H9 (cell line): ENCODE results near the gene S100A7A. TPM values are rescaled to one million over a fixed set of nuclear protein-coding genes. Genes with fewer than 3 reads are reported as not detected.
A peak's percentile ranks its signal among the peaks of the same experiment; 100 is the strongest.

Experiments
- DNase-seq: peaks from one replicate; pipeline ENCODE4 v3.0.0-alpha.2; 2017
- H2AFZ ChIP-seq: one replicate; pipeline ENCODE4 v1.6.1; 2013; ENCODE audit warnings: mild to moderate bottlenecking, low read length, control low read depth, moderate library complexity
- H2AK5ac ChIP-seq: 2 replicates; pipeline ENCODE4 v1.6.1; 2013; ENCODE audit warnings: low read length, control low read depth, mixed read lengths; ENCODE audit not compliant: insufficient read length
- H2BK120ac ChIP-seq: one replicate; pipeline ENCODE4 v1.6.1; 2013; ENCODE audit warnings: low read depth, mild to moderate bottlenecking, low read length, control low read depth, inconsistent platforms; ENCODE audit not compliant: poor library complexity, severe bottlenecking
- H2BK12ac ChIP-seq: 2 replicates; pipeline ENCODE4 v1.6.1; 2013; ENCODE audit warnings: low read length, control low read depth, mixed read lengths, low read depth; ENCODE audit not compliant: insufficient read length
- H2BK15ac ChIP-seq: 2 replicates; pipeline ENCODE4 v1.6.1; 2013; ENCODE audit warnings: low read depth, low read length, control low read depth
- H2BK20ac ChIP-seq: one replicate; pipeline ENCODE4 v1.6.1; 2013; ENCODE audit warnings: low read depth, mild to moderate bottlenecking, low read length, control low read depth, inconsistent platforms; ENCODE audit not compliant: poor library complexity, severe bottlenecking
- H2BK5ac ChIP-seq: 2 replicates; pipeline ENCODE4 v1.6.1; 2013; ENCODE audit warnings: low read length, control low read depth, mixed read lengths; ENCODE audit not compliant: insufficient read length
- H3K14ac ChIP-seq: 2 replicates; pipeline ENCODE4 v1.6.1; 2013; ENCODE audit warnings: low read length, control low read depth; ENCODE audit not compliant: insufficient read depth
- H3K18ac ChIP-seq: 2 replicates; pipeline ENCODE4 v1.6.1; 2013; ENCODE audit warnings: low read depth, mild to moderate bottlenecking, mixed read lengths, low read length, control low read depth; ENCODE audit not compliant: insufficient read length
- H3K23ac ChIP-seq: 2 replicates; pipeline ENCODE4 v1.6.1; 2013; ENCODE audit warnings: low read length, control low read depth, mixed read lengths, low read depth; ENCODE audit not compliant: insufficient read length
- H3K23me2 ChIP-seq: 2 replicates; pipeline ENCODE4 v1.6.1; 2013; ENCODE audit warnings: low read depth, mild to moderate bottlenecking, mixed read lengths, low read length, control low read depth; ENCODE audit not compliant: insufficient read length, poor library complexity, severe bottlenecking
- H3K27ac ChIP-seq: 2 replicates; pipeline ENCODE4 v1.5.1; 2013; ENCODE audit warnings: low read length, control low read depth, mixed read lengths, low read depth; ENCODE audit not compliant: insufficient read length
- H3K27me3 ChIP-seq: 2 replicates; pipeline ENCODE4 v1.6.1; 2013; ENCODE audit warnings: low read length, control low read depth, inconsistent platforms; ENCODE audit not compliant: insufficient read depth
- H3K4ac ChIP-seq: 2 replicates; pipeline ENCODE4 v1.6.1; 2013; ENCODE audit warnings: low read depth, mild to moderate bottlenecking, control low read depth, inconsistent platforms, low read length, moderate library complexity
- H3K4me1 ChIP-seq: 2 replicates; pipeline ENCODE4 v1.6.1; 2013; ENCODE audit warnings: low read length, control low read depth, inconsistent platforms; ENCODE audit not compliant: insufficient read depth
- H3K4me2 ChIP-seq: 2 replicates; pipeline ENCODE4 v1.6.1; 2013; ENCODE audit warnings: low read length, control low read depth, mixed read lengths; ENCODE audit not compliant: insufficient read length, insufficient read depth
- H3K56ac ChIP-seq: 2 replicates; pipeline ENCODE4 v1.6.1; 2013; ENCODE audit warnings: low read depth, mild to moderate bottlenecking, mixed read lengths, low read length, control low read depth; ENCODE audit not compliant: insufficient read length
- H3K79me1 ChIP-seq: 2 replicates; pipeline ENCODE4 v1.6.1; 2013; ENCODE audit warnings: low read depth, mild to moderate bottlenecking, moderate library complexity, low read length, control low read depth, inconsistent platforms; ENCODE audit not compliant: insufficient read depth, poor library complexity, severe bottlenecking
- H3K79me2 ChIP-seq: 2 replicates; pipeline ENCODE4 v1.6.1; 2013; ENCODE audit warnings: low read length, control low read depth, inconsistent platforms; ENCODE audit not compliant: insufficient read depth
- H3K9ac ChIP-seq: 2 replicates; pipeline ENCODE4 v1.6.1; 2013; ENCODE audit warnings: low read length, control low read depth, mixed read lengths; ENCODE audit not compliant: insufficient read length; ENCODE audit errors: extremely low read depth
- H3K9me3 ChIP-seq: one replicate; pipeline ENCODE4 v1.6.1; 2013; ENCODE audit warnings: low read depth, low read length, inconsistent platforms; ENCODE audit not compliant: control insufficient read depth
- H3T11ph ChIP-seq: one replicate; pipeline ENCODE4 v1.6.1; 2013; ENCODE audit warnings: mild to moderate bottlenecking, low read length, control low read depth, inconsistent platforms
- H4K20me1 ChIP-seq: one replicate; pipeline ENCODE4 v1.6.1; 2013; ENCODE audit not compliant: control insufficient read depth, insufficient read length, insufficient read depth
- H4K5ac ChIP-seq: 2 replicates; pipeline ENCODE4 v1.6.1; 2013; ENCODE audit warnings: low read depth, mild to moderate bottlenecking, mixed read lengths, low read length, control low read depth; ENCODE audit not compliant: insufficient read length
- H4K8ac ChIP-seq: replicated peaks from 2 replicates; pipeline ENCODE4 v1.6.1; 2013; ENCODE audit warnings: low read length, control low read depth, mixed read lengths, low read depth; ENCODE audit not compliant: insufficient read length
- H4K91ac ChIP-seq: 2 replicates; pipeline ENCODE4 v1.6.1; 2013; ENCODE audit warnings: low read depth, mild to moderate bottlenecking, moderate library complexity, mixed read lengths, low read length, control low read depth; ENCODE audit not compliant: insufficient read length
- H3K27ac Mint-ChIP-seq, 3 experiments: 2 replicates in 2 of 3; 3 replicates in 1 of 3; pipeline ENCODE4 v1.8.0; 2020 to 2021; ENCODE audit warnings: mixed read lengths in 3 of 3, mild to moderate bottlenecking in 1 of 3, moderate library complexity in 1 of 3
- H3K27me3 Mint-ChIP-seq: 2 replicates; pipeline ENCODE4 v1.8.0; 2021; ENCODE audit warnings: low read depth, mild to moderate bottlenecking, moderate library complexity, mixed read lengths
- H3K36me3 Mint-ChIP-seq, 3 experiments: 2 replicates in 2 of 3; 3 replicates in 1 of 3; pipeline ENCODE4 v1.8.0; 2020 to 2021; ENCODE audit warnings: low read depth in 3 of 3, mixed read lengths in 3 of 3; ENCODE audit not compliant: insufficient read depth in 1 of 3
- H3K4me1 Mint-ChIP-seq, 2 experiments: 2 replicates each; pipeline ENCODE4 v1.8.0; 2020; ENCODE audit warnings: mixed read lengths in 2 of 2
- H3K4me3 Mint-ChIP-seq, 2 experiments: 2 replicates in 1 of 2; 3 replicates in 1 of 2; pipeline ENCODE4 v1.8.0; 2020 to 2021; ENCODE audit warnings: mild to moderate bottlenecking in 2 of 2, mixed read lengths in 2 of 2, moderate library complexity in 1 of 2
- H3K9me3 Mint-ChIP-seq, 2 experiments: 2 replicates in 1 of 2; 3 replicates in 1 of 2; pipeline ENCODE4 v1.8.0; 2020; ENCODE audit warnings: mild to moderate bottlenecking in 2 of 2, mixed read lengths in 2 of 2, moderate library complexity in 1 of 2
- CTCF ChIP-seq: fragments of 200-600 bp; sonication (generic); conservative IDR thresholded peaks from 3 replicates; pipeline ENCODE4 v1.8.0; 2021; ENCODE audit warnings: antibody characterized with exemption, mild to moderate bottlenecking
- WGBS: extraction: QIAGEN DNeasy Blood & Tissue Kit; methylation state at CpG from one replicate; pipeline ENCODE4 v1.1.7; 2013; ENCODE audit warnings: missing lambda C conversion rate, low lambda C conversion rate, mixed read lengths; ENCODE audit not compliant: insufficient read length; ENCODE audit errors: extremely low coverage; 5-methylcytosine and 5-hydroxymethylcytosine counted together
- total RNA-seq: library from RNA; stranded (reverse); gene quantifications from 2 replicates; pipeline ENCODE4 v1.2.1, GENCODE V29; 2021

The S100A7A gene
- total RNA-seq, 1 experiment from 2014 or later, result not detected

GRCh38 chr1:153438599-153438998 lies 22.3 kb downstream of the S100A7A start:
- no peak overlapping the region for H4K8ac ChIP-seq
- no peak overlapping the region for H3K4ac ChIP-seq
- H3K27me3 Mint-ChIP-seq, result peaks cover 8% of the 10 kb centered on the region
- H3T11ph ChIP-seq, result no peak overlapping the region
- no peak overlapping the region for H3K4me2 ChIP-seq
- H3K9ac ChIP-seq, result no peak overlapping the region
- H2AK5ac ChIP-seq, result no peak overlapping the region
- no peak overlapping the region for H3K27ac ChIP-seq
- H3K18ac ChIP-seq, result no peak overlapping the region
- H3K79me1 ChIP-seq, result no peaks in the 10 kb centered on the region
- H3K23me2 ChIP-seq, result no peaks in the 10 kb centered on the region
- no peaks in the 10 kb centered on the region for H4K20me1 ChIP-seq
- H3K4me1 ChIP-seq, result no peaks in the 10 kb centered on the region
- H3K36me3 Mint-ChIP-seq, result no peaks in the 10 kb centered on the region
- H2BK12ac ChIP-seq, result no peak overlapping the region
- no peak overlapping the region for H2BK5ac ChIP-seq
- TF ChIP-seq CTCF, result no peak
- DNase-seq, result peak; percentile 10
- no peak overlapping the region for H3K23ac ChIP-seq
- no peak overlapping the region for H3K14ac ChIP-seq
- H3K9me3 Mint-ChIP-seq, result no peaks in the 10 kb centered on the region; a peak in 1 of 5 replicates
- no peak overlapping the region for H3K56ac ChIP-seq
- H2BK15ac ChIP-seq, result no peak overlapping the region
- H4K5ac ChIP-seq, result no peak overlapping the region
- H3K4me1 Mint-ChIP-seq, result no peaks in the 10 kb centered on the region
- no peaks in the 10 kb centered on the region for H3K9me3 ChIP-seq
- H3K79me2 ChIP-seq, result no peaks in the 10 kb centered on the region
- no peaks in the 10 kb centered on the region for H3K27me3 ChIP-seq
- H3K27ac Mint-ChIP-seq, result no peak overlapping the region
- H2BK20ac ChIP-seq, result no peak overlapping the region
- no peak overlapping the region for H2AFZ ChIP-seq
- H2BK120ac ChIP-seq, result no peak overlapping the region
- no peak overlapping the region for H3K4me3 Mint-ChIP-seq
- no CpG with 5 or more reads among the region's 7 CpGs for WGBS
- H4K91ac ChIP-seq, result no peak overlapping the region
